Panc1 (cell line): ENCODE measurements around the gene ERN1.

ENCODE experiments used
- POLR2AphosphoS5 ChIP-seq: IDR thresholded peaks from 2 replicates; pipeline ENCODE4 v1.6.1; 2012; ENCODE audit warnings: mild to moderate bottlenecking, low read depth, low read length, moderate library complexity
- TCF7L2 ChIP-seq: IDR thresholded peaks from 2 replicates; pipeline ENCODE4 v1.6.1; 2011; ENCODE audit warnings: mild to moderate bottlenecking, low read depth, low read length, inconsistent platforms
- TF ChIP-seq, protein P1 (sequence below): fragments of 450-650 bp; IDR thresholded peaks from 2 replicates; pipeline ENCODE4 v1.5.1; 2017; ENCODE audit warnings: mild to moderate bottlenecking
- TF ChIP-seq, protein P2 (sequence below), 2 experiments: IDR thresholded peaks; 2 replicates each; pipeline ENCODE4 v1.6.1; 2011 to 2012; ENCODE audit warnings: low read depth in 2 of 2, control low read depth in 1 of 2, low read length in 1 of 2, mild to moderate bottlenecking in 1 of 2, moderate library complexity in 1 of 2; ENCODE audit not compliant: insufficient read depth in 1 of 2

DNA sequence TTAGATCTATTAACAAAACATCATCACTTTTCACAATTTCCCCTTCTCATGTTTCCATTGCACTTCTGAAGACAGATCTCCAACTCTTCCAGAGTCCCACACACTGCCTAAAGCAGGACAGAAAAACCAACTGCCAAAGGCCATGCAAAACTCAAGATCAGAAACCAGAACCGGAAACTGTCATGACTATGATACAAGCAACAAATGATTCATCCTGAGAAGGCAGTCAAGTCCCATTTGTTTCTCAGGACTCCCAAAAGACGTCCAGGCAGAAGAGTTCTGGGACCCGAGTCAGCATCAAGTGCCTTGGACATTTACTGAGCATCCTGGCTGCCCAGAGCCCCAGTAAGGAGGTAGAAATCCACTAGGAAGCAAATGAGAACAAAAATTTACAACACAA lies 38.8 kb downstream of the ERN1 start:
- TF ChIP-seq POLR2AphosphoS5 (no peak), TCF7L2 (no peak)
- TF ChIP-seq, protein P1, sequence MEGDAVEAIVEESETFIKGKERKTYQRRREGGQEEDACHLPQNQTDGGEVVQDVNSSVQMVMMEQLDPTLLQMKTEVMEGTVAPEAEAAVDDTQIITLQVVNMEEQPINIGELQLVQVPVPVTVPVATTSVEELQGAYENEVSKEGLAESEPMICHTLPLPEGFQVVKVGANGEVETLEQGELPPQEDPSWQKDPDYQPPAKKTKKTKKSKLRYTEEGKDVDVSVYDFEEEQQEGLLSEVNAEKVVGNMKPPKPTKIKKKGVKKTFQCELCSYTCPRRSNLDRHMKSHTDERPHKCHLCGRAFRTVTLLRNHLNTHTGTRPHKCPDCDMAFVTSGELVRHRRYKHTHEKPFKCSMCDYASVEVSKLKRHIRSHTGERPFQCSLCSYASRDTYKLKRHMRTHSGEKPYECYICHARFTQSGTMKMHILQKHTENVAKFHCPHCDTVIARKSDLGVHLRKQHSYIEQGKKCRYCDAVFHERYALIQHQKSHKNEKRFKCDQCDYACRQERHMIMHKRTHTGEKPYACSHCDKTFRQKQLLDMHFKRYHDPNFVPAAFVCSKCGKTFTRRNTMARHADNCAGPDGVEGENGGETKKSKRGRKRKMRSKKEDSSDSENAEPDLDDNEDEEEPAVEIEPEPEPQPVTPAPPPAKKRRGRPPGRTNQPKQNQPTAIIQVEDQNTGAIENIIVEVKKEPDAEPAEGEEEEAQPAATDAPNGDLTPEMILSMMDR = no peak
- TF ChIP-seq, protein P2, sequence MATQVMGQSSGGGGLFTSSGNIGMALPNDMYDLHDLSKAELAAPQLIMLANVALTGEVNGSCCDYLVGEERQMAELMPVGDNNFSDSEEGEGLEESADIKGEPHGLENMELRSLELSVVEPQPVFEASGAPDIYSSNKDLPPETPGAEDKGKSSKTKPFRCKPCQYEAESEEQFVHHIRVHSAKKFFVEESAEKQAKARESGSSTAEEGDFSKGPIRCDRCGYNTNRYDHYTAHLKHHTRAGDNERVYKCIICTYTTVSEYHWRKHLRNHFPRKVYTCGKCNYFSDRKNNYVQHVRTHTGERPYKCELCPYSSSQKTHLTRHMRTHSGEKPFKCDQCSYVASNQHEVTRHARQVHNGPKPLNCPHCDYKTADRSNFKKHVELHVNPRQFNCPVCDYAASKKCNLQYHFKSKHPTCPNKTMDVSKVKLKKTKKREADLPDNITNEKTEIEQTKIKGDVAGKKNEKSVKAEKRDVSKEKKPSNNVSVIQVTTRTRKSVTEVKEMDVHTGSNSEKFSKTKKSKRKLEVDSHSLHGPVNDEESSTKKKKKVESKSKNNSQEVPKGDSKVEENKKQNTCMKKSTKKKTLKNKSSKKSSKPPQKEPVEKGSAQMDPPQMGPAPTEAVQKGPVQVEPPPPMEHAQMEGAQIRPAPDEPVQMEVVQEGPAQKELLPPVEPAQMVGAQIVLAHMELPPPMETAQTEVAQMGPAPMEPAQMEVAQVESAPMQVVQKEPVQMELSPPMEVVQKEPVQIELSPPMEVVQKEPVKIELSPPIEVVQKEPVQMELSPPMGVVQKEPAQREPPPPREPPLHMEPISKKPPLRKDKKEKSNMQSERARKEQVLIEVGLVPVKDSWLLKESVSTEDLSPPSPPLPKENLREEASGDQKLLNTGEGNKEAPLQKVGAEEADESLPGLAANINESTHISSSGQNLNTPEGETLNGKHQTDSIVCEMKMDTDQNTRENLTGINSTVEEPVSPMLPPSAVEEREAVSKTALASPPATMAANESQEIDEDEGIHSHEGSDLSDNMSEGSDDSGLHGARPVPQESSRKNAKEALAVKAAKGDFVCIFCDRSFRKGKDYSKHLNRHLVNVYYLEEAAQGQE (IDR thresholded peaks at IDR 0.05; ENCODE audit: insufficient read depth in 1 of 2, low read depth in 2 of 2, low read length in 1 of 2) = no peak
